ENCODE results near the gene MLH1. TPM values are rescaled to one million over a fixed set of nuclear protein-coding genes. Genes with fewer than 3 reads are reported as not detected.

The MLH1 gene
- total RNA-seq, 2 experiments from 2014 or later = 89.6 to 93.7 TPM

GRCh38 chr3:37029516-37030163, 36.3 kb downstream of the MLH1 start:
- ChIA-PET POLR2A (no interaction called here), CTCF (interaction anchor here (1.5 kb wide), 1 partner anchor 19 kb away, joined by 3 read pairs; no protein-coding TSS in a partner anchor)
- Mint-ChIP-seq H3K27me3 (no peaks in the 10 kb centered on the region), H3K27ac (no peak overlapping the region), H3K4me3 (no peak overlapping the region), H3K4me1 (ENCODE audit: low read depth) (peaks cover 4% of the 10 kb centered on the region), H3K36me3 (ENCODE audit: low read depth) (peaks cover 66% of the 10 kb centered on the region), H3K9me3 (peaks cover 2% of the 10 kb centered on the region)
- no peak for TF ChIP-seq CTCF (IDR thresholded peaks at IDR 0.05)
- DNase-seq (no peak), ATAC-seq (no peak)
- intact Hi-C loops (cut with micrococcal nuclease) = no loop called here

- Mint-ChIP-seq H3K36me3 (ENCODE audit: low read depth) (peaks cover 70% of the 10 kb centered on the region), H3K27me3 (no peaks in the 10 kb centered on the region), H3K4me1 (ENCODE audit: low read depth) (no peaks in the 10 kb centered on the region), H3K27ac (no peak overlapping the region), H3K4me3 (no peak overlapping the region), H3K9me3 (peaks cover 4% of the 10 kb centered on the region)
- no peak for TF ChIP-seq CTCF (IDR thresholded peaks at IDR 0.05)
- intact Hi-C loops (cut with micrococcal nuclease) = no loop called here
- POLR2A ChIA-PET = interaction anchor here (0.6 kb wide), 1 partner anchor 393 kb away, joined by 3 read pairs; no protein-coding TSS in a partner anchor
- CTCF ChIA-PET = interaction anchor here (1.5 kb wide), 1 partner anchor 18 kb away, joined by 3 read pairs; no protein-coding TSS in a partner anchor
- ATAC-seq (no peak), DNase-seq (no peak)
Observed at GRCh38 chr3:37030588-37030987, 37.3 kb downstream of the MLH1 start.

GRCh38 chr3:37031096-37031682, 37.9 kb downstream of the MLH1 start:
- Mint-ChIP-seq H3K4me3 (no peak overlapping the region), H3K36me3 (ENCODE audit: low read depth) (peaks cover 71% of the 10 kb centered on the region), H3K27ac (no peak overlapping the region), H3K4me1 (ENCODE audit: low read depth) (no peaks in the 10 kb centered on the region), H3K27me3 (no peaks in the 10 kb centered on the region), H3K9me3 (peaks cover 4% of the 10 kb centered on the region)
- no peak for TF ChIP-seq CTCF (IDR thresholded peaks at IDR 0.05)
- DNase-seq (no peak), ATAC-seq (no peak)
- ChIA-PET POLR2A (interaction anchor here (1.0 kb wide), 1 partner anchor 18 kb away, joined by 3 read pairs; no protein-coding TSS in a partner anchor), CTCF (no interaction called here)
- intact Hi-C loops (cut with micrococcal nuclease) = no loop called here

- ChIA-PET POLR2A (no interaction called here), CTCF (interaction anchor here (1.5 kb wide), 1 partner anchor 9 kb away, joined by 6 read pairs; no protein-coding TSS in a partner anchor)
- intact Hi-C loops (cut with micrococcal nuclease) = no loop called here
- Mint-ChIP-seq H3K4me3 (no peak overlapping the region), H3K9me3 (peaks cover 4% of the 10 kb centered on the region), H3K27me3 (no peaks in the 10 kb centered on the region), H3K27ac (no peak overlapping the region), H3K4me1 (ENCODE audit: low read depth) (no peaks in the 10 kb centered on the region), H3K36me3 (ENCODE audit: low read depth) (peaks cover 73% of the 10 kb centered on the region)
- ATAC-seq = no peak
- no peak for TF ChIP-seq CTCF (IDR thresholded peaks at IDR 0.05)
- DNase-seq = no peak
Observed at GRCh38 chr3:37032961-37033360, 39.6 kb downstream of the MLH1 start.

- CTCF ChIA-PET = interaction anchor here (4.3 kb wide), 1 partner anchor 13 kb away, joined by 17 read pairs; no protein-coding TSS in a partner anchor
Observed at GRCh38 chr3:37037352-37037751, 44.0 kb downstream of the MLH1 start.

More at GRCh38 chr3:37037352-37037751, 44.0 kb downstream of the MLH1 start:
- H3K27me3 Mint-ChIP-seq = no peaks in the 10 kb centered on the region
- POLR2A ChIA-PET = no interaction called here
- H3K4me3 Mint-ChIP-seq = no peak overlapping the region
- peaks cover 73% of the 10 kb centered on the region for H3K36me3 Mint-ChIP-seq (ENCODE audit: low read depth)
- TF ChIP-seq CTCF (IDR thresholded peaks at IDR 0.05) = no peak
- intact Hi-C loops (cut with micrococcal nuclease) = no loop called here
- H3K9me3 Mint-ChIP-seq = peaks cover 4% of the 10 kb centered on the region
- no peak for DNase-seq
- no peaks in the 10 kb centered on the region for H3K4me1 Mint-ChIP-seq (ENCODE audit: low read depth)
- H3K27ac Mint-ChIP-seq = no peak overlapping the region
- no peak for ATAC-seq

Measured in activated CD8-positive, alpha-beta T cell treated with anti-CD3 and anti-CD28 coated beads for 36 hours (primary cell).